ENCODE measurements around the gene FAM13B.
A peak's percentile ranks its signal among the peaks of the same experiment; 100 is the strongest.

The FAM13B gene

DNA sequence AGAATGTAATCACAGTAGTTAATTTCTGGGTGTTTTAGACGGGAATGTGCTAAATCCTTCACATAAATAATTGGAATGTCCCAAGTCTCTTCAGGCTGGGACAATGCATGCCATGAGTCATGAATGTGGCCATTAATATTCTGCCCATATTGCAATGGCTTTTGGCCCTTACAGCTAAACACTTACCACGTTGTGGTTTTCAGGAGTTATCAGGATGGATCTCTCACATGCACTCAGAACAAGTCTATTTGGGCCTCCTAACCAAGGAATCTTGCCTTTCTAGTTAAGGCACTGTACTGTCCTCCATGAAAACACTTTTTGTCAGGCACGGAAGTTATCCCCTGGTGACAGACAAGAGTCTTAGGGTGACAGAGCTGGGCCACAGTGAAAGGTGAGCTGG, 110.9 kb downstream of the FAM13B start:
- Histone ChIP-seq H3K9me3 (ENCODE audit: severe bottlenecking) (no peaks in the 10 kb centered on the region), H3K27me3 (ENCODE audit: insufficient read depth, low read depth, severe bottlenecking) (no peaks in the 10 kb centered on the region), H3K4me3 (ENCODE audit: low read depth, low read length) (no peak overlapping the region), H3K36me3 (no peaks in the 10 kb centered on the region), H3K27ac (no peak overlapping the region)
- no peak for TF ChIP-seq CTCF (IDR thresholded peaks at IDR 0.05; ENCODE audit: low read depth, low read length)
- no peak for DNase-seq

GRCh38 chr5:137916923-137917322, 116.0 kb downstream of the FAM13B start:
- no peak for DNase-seq
- Histone ChIP-seq H3K27me3 (ENCODE audit: insufficient read depth, low read depth, severe bottlenecking) (no peaks in the 10 kb centered on the region), H3K36me3 (no peaks in the 10 kb centered on the region), H3K9me3 (ENCODE audit: severe bottlenecking) (no peaks in the 10 kb centered on the region), H3K27ac (no peak overlapping the region), H3K4me3 (ENCODE audit: low read depth, low read length) (no peak overlapping the region)
- TF ChIP-seq CTCF (IDR thresholded peaks at IDR 0.05; ENCODE audit: low read depth, low read length) = no peak

GRCh38 chr5:137914758-137915157, 118.1 kb downstream of the FAM13B start:
- H3K27me3 ChIP-seq (ENCODE audit: insufficient read depth, low read depth, severe bottlenecking) = no peaks in the 10 kb centered on the region
- no peak for TF ChIP-seq CTCF (IDR thresholded peaks at IDR 0.05; ENCODE audit: low read depth, low read length)
- DNase-seq = no peak
- H3K4me3 ChIP-seq (ENCODE audit: low read depth, low read length) = no peak overlapping the region
- H3K9me3 ChIP-seq (ENCODE audit: severe bottlenecking) = no peaks in the 10 kb centered on the region
- no peaks in the 10 kb centered on the region for H3K36me3 ChIP-seq
- H3K27ac ChIP-seq = no peak overlapping the region

DNA sequence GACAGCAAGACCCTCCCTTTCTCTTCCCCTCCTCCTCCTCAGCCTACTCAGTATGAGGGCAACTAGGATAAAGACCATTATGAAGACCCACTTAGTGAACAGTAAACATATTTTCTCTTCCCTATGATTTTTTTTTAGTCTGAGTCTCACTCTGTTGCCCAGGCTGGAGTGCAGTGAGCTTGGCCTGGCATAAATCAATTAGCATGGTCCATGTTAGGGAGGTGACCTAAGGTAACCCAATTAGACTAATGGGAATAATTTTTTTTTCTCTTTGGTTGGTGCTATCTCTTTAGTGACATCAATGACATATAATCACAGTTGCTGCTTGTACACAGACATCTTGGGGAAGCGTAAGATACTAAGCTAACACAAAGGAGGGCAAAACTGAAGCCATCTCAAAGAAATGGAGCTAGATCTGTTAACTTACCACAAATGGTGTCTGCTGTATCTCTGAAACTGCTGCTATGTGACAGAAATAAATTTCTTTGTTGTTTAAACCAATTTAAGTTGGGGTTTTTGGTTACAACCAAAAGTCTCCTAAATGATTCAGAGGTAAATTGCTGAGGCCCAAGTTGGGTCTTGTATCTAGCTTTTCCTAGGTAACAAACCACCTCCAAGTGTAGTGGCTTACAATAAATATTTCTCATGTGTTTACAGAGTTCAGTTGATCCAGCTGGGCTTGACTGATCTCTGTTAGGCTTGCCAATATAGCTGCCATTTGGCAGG, 130.3 kb downstream of the FAM13B start:
- no peaks in the 10 kb centered on the region for H3K9me3 ChIP-seq (ENCODE audit: severe bottlenecking)
- DNase-seq = peak; percentile 24
- H3K27ac ChIP-seq = no peak overlapping the region
- H3K4me3 ChIP-seq (ENCODE audit: low read depth, low read length) = no peak overlapping the region
- no peaks in the 10 kb centered on the region for H3K27me3 ChIP-seq (ENCODE audit: insufficient read depth, low read depth, severe bottlenecking)
- H3K36me3 ChIP-seq = no peaks in the 10 kb centered on the region
- TF ChIP-seq CTCF (IDR thresholded peaks at IDR 0.05; ENCODE audit: low read depth, low read length) = no peak

- no peak for TF ChIP-seq CTCF (IDR thresholded peaks at IDR 0.05; ENCODE audit: low read depth, low read length)
- DNase-seq = no peak
- no peak overlapping the region for H3K4me3 ChIP-seq (ENCODE audit: low read depth, low read length)
- no peaks in the 10 kb centered on the region for H3K36me3 ChIP-seq
- no peak overlapping the region for H3K27ac ChIP-seq
- H3K9me3 ChIP-seq (ENCODE audit: severe bottlenecking) = no peaks in the 10 kb centered on the region
- H3K27me3 ChIP-seq (ENCODE audit: insufficient read depth, low read depth, severe bottlenecking) = no peaks in the 10 kb centered on the region
These were observed 131.7 kb downstream of the FAM13B start for GRCh38 chr5:137901011-137901817.

Measured in WERI-Rb-1 (cell line).